ENCODE data around the gene MAP10. TPM values are rescaled to one million over a fixed set of nuclear protein-coding genes. Genes with fewer than 3 reads are reported as not detected.
"Not testable (repeated sequence)": the region's sequence is repeated elsewhere in the genome, so short reads cannot be mapped to it uniquely, and the experiment has no call there.

Gene MAP10
- total RNA-seq, 1 donor from 2014 or later: 2.1 TPM

GRCh38 chr1:232780354-232780753 lies 24.9 kb upstream of the MAP10 start:
- no peak for TF ChIP-seq CTCF (IDR thresholded peaks at IDR 0.05)
- no peak overlapping the region for H3K4me3 ChIP-seq
- H3K9me3 ChIP-seq: no peaks in the 10 kb centered on the region
- no peaks in the 10 kb centered on the region for H3K27me3 ChIP-seq
- no peaks in the 10 kb centered on the region for H3K36me3 ChIP-seq
- intact Hi-C loops (cut with DNase I): no loop called here
- DNase-seq: no peak
- ATAC-seq: no peak
- no peak overlapping the region for H3K27ac ChIP-seq
- no peaks in the 10 kb centered on the region for H3K4me1 ChIP-seq

GRCh38 chr1:232784794-232785193 lies 20.4 kb upstream of the MAP10 start:
- ATAC-seq: no peak
- TF ChIP-seq CTCF (IDR thresholded peaks at IDR 0.05): no peak
- DNase-seq: no peak
- intact Hi-C loops (cut with DNase I): no loop called here
- H3K27ac ChIP-seq: no peak overlapping the region
- H3K4me3 ChIP-seq: no peak overlapping the region
- H3K4me1 ChIP-seq: no peaks in the 10 kb centered on the region
- H3K36me3 ChIP-seq: no peaks in the 10 kb centered on the region
- H3K9me3 ChIP-seq: no peaks in the 10 kb centered on the region
- H3K27me3 ChIP-seq: no peaks in the 10 kb centered on the region

GRCh38 chr1:232785630-232786029 lies 19.6 kb upstream of the MAP10 start:
- DNase-seq; ATAC-seq; H3K27me3 ChIP-seq; intact Hi-C loops (cut with DNase I); H3K27ac ChIP-seq; H3K4me1 ChIP-seq; H3K36me3 ChIP-seq; H3K4me3 ChIP-seq; H3K9me3 ChIP-seq: not testable (repeated sequence)

DNA sequence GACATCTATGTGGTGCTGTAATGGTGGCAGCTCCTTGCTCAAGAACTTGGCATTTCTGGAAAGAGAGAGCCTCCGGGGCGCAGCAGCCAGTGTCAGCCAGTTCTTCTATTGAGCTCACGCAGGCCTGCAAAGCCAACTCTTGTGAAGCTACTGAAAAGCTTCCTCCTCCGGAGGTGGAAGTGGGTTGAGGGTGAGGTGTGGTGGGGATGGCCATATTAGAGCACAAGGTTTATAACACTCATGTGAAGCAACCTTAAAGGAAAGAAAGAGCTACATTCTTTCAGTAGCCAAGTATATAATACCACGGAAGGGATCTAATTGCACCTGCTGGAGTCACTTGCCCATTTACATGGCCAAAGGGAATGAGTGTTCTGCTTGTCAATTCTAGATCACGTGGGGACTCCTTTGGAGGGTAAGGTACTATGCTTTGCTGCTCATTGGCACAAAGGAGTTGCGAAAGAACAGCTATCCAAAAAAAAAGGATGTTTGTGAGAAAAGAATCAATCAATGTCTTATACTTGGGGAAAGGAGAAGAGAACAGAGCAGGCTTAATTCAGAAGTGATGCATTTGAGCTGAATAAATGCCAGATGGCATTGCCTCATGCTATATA lies 18.3 kb upstream of the MAP10 start:
- H3K9me3 ChIP-seq: no peaks in the 10 kb centered on the region
- H3K27me3 ChIP-seq: no peaks in the 10 kb centered on the region
- no peaks in the 10 kb centered on the region for H3K36me3 ChIP-seq
- no peak overlapping the region for H3K27ac ChIP-seq
- ATAC-seq (no peak), DNase-seq (no peak)
- H3K4me3 ChIP-seq: no peak overlapping the region
- H3K4me1 ChIP-seq: no peaks in the 10 kb centered on the region
- no peak for TF ChIP-seq CTCF (IDR thresholded peaks at IDR 0.05)
- intact Hi-C loops (cut with DNase I): no loop called here

- H3K36me3 ChIP-seq: no peaks in the 10 kb centered on the region
- no peaks in the 10 kb centered on the region for H3K4me1 ChIP-seq
- TF ChIP-seq CTCF (IDR thresholded peaks at IDR 0.05): no peak
- no peaks in the 10 kb centered on the region for H3K9me3 ChIP-seq
- H3K4me3 ChIP-seq: no peak overlapping the region
- no peaks in the 10 kb centered on the region for H3K27me3 ChIP-seq
- intact Hi-C loops (cut with DNase I): no loop called here
- no peak overlapping the region for H3K27ac ChIP-seq
- no peak for ATAC-seq
- no peak for DNase-seq
These were observed 16.9 kb upstream of the MAP10 start for GRCh38 chr1:232788235-232788872.

- ATAC-seq (no peak), DNase-seq (no peak)
- Histone ChIP-seq H3K4me3 (no peak overlapping the region), H3K36me3 (no peaks in the 10 kb centered on the region), H3K27me3 (no peaks in the 10 kb centered on the region), H3K9me3 (no peaks in the 10 kb centered on the region), H3K4me1 (no peaks in the 10 kb centered on the region), H3K27ac (no peak overlapping the region)
- intact Hi-C loops (cut with DNase I): no loop called here
- no peak for TF ChIP-seq CTCF (IDR thresholded peaks at IDR 0.05)
These were observed 15.6 kb upstream of the MAP10 start for GRCh38 chr1:232789651-232790050.

Measured in upper lobe of right lung (tissue), 1 donor.